ENCODE measurements around the gene WSB2.

DNA sequence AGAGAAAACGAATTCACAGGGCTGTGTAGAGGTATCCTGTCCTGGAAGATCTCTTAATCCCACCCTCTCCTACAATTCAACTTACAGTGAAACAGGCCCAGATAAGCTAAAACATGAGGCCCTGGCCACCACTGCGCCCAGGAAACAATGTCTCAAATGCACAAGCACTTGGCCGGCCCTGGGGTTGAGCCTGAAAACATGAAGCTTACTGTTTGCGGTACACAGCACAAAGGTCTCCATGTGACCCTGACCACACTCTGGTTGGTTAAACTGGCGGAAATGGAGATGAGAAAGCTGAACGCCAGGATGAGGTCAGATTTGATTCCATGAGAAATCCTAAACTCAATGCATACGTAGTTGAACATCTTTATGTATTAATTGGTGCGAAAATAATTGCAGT is 16.4 kb downstream of the WSB2 start:
- TF ChIP-seq SIN3A (IDR thresholded peaks at IDR 0.05; ENCODE audit: borderline replicate concordance, insufficient read depth, low read length) (no peak), POLR2AphosphoS5 (IDR thresholded peaks at IDR 0.05; ENCODE audit: low read depth, low read length) (no peak), FOXP2 (optimal IDR thresholded peaks at IDR 0.05; ENCODE audit: borderline replicate concordance, extremely low read depth, extremely low read length, insufficient read depth) (no peak), TAF1 (IDR thresholded peaks at IDR 0.05; ENCODE audit: borderline replicate concordance, insufficient read depth, low read length) (no peak)
